HG03469 (cell line): Measurements from ENCODE around the gene MALAT1.

Experiments used
- ATAC-seq: cut with Tn5 transposase; IDR thresholded peaks from one replicate; pipeline ENCODE4 v1.9.1; 2021; ENCODE audit warnings: mild to moderate bottlenecking, moderate library complexity, moderate number of reproducible peaks; ENCODE audit not compliant: unreplicated experiment

MALAT1 gene

GRCh38 chr11:65478388-65479183 lies 20.3 kb upstream of the MALAT1 start:
- ATAC-seq: no peak

GRCh38 chr11:65479184-65480145 lies 19.4 kb upstream of the MALAT1 start:
- ATAC-seq: no peak

GRCh38 chr11:65482306-65482850 lies 16.5 kb upstream of the MALAT1 start:
- ATAC-seq: no peak

- no peak for ATAC-seq
Measured at GRCh38 chr11:65485920-65486219, 13.0 kb upstream of the MALAT1 start.

GRCh38 chr11:65486570-65487466 lies 12.0 kb upstream of the MALAT1 start:
- no peak for ATAC-seq

GRCh38 chr11:65487467-65488272 lies 11.2 kb upstream of the MALAT1 start:
- ATAC-seq: peak; percentile 40

- no peak for ATAC-seq
Measured at GRCh38 chr11:65488273-65489034, 10.4 kb upstream of the MALAT1 start.

GRCh38 chr11:65489035-65489705 lies 9.7 kb upstream of the MALAT1 start:
- no peak for ATAC-seq

GRCh38 chr11:65489706-65490320 lies 9.0 kb upstream of the MALAT1 start:
- no peak for ATAC-seq

GRCh38 chr11:65491163-65491465 lies 7.7 kb upstream of the MALAT1 start:
- no peak for ATAC-seq

- no peak for ATAC-seq
Measured at GRCh38 chr11:65491614-65492386, 7.0 kb upstream of the MALAT1 start.

- no peak for ATAC-seq
Measured at GRCh38 chr11:65492387-65492636, 6.5 kb upstream of the MALAT1 start.

- no peak for ATAC-seq
Measured at GRCh38 chr11:65492637-65493366, 6.0 kb upstream of the MALAT1 start.

- no peak for ATAC-seq
Measured at GRCh38 chr11:65493367-65494176, 5.3 kb upstream of the MALAT1 start.

- no peak for ATAC-seq
Measured at GRCh38 chr11:65496304-65497140, 2.3 kb upstream of the MALAT1 start.
